Endodermal cell (in vitro differentiated cells): ENCODE measurements around the gene MYH13. TPM values are rescaled to one million over a fixed set of nuclear protein-coding genes. Genes with fewer than 3 reads are reported as not detected.

Experiments used
- DNase-seq: peaks from one replicate; pipeline ENCODE4 v3.0.0-alpha.2; 2017
- H3K27ac ChIP-seq: 2 replicates; pipeline ENCODE4 v1.5.1; 2013; ENCODE audit warnings: mild to moderate bottlenecking, low read depth, low read length, moderate library complexity
- H3K27me3 ChIP-seq: 2 replicates; pipeline ENCODE4 v1.6.1; 2013; ENCODE audit warnings: mild to moderate bottlenecking, low read length, moderate library complexity; ENCODE audit not compliant: insufficient read depth, control insufficient read depth, poor library complexity, severe bottlenecking
- H3K36me3 ChIP-seq: 2 replicates; pipeline ENCODE4 v1.7.0; 2013; ENCODE audit warnings: mild to moderate bottlenecking, low read length, moderate library complexity; ENCODE audit not compliant: control insufficient read depth, insufficient read depth
- H3K4me1 ChIP-seq: one replicate; pipeline ENCODE4 v1.7.0; 2013; ENCODE audit warnings: low read length; ENCODE audit not compliant: control insufficient read depth, insufficient read depth
- H3K4me3 ChIP-seq: 2 replicates; pipeline ENCODE4 v1.5.1; 2013; ENCODE audit warnings: mild to moderate bottlenecking, low read length, moderate library complexity
- H3K9ac ChIP-seq: 2 replicates; pipeline ENCODE4 v1.6.1; 2013; ENCODE audit warnings: mild to moderate bottlenecking, low read length, moderate library complexity; ENCODE audit not compliant: poor library complexity, severe bottlenecking; ENCODE audit errors: extremely low read depth
- H3K9me3 ChIP-seq: 2 replicates; pipeline ENCODE4 v1.6.1; 2013; ENCODE audit warnings: mild to moderate bottlenecking, low read length, moderate library complexity; ENCODE audit not compliant: control insufficient read depth
- H3K27ac Mint-ChIP-seq: 2 replicates; pipeline ENCODE4 v1.8.0; 2020; ENCODE audit warnings: mixed read lengths
- H3K27me3 Mint-ChIP-seq: 2 replicates; pipeline ENCODE4 v1.8.0; 2021; ENCODE audit warnings: mild to moderate bottlenecking, mixed read lengths; ENCODE audit not compliant: insufficient read depth
- H3K36me3 Mint-ChIP-seq: 2 replicates; pipeline ENCODE4 v1.8.0; 2020; ENCODE audit warnings: low read depth, mixed read lengths
- H3K4me1 Mint-ChIP-seq: 2 replicates; pipeline ENCODE4 v1.8.0; 2020; ENCODE audit warnings: mixed read lengths
- H3K4me3 Mint-ChIP-seq: 2 replicates; pipeline ENCODE4 v1.8.0; 2020; ENCODE audit warnings: mild to moderate bottlenecking, moderate library complexity, mixed read lengths
- H3K9me3 Mint-ChIP-seq: 2 replicates; pipeline ENCODE4 v1.8.0; 2020; ENCODE audit warnings: mild to moderate bottlenecking, mixed read lengths
- whole genome bisulfite sequencing, 2 experiments: methylation state at CpG; one replicate each; pipeline versions ENCODE4 v1.1.5 to v1.1.7; 2013; ENCODE audit warnings: missing lambda C conversion rate in 2 of 2, mixed read lengths in 1 of 2; ENCODE audit not compliant: insufficient coverage in 1 of 2, insufficient read length in 1 of 2; 5-methylcytosine and 5-hydroxymethylcytosine counted together
- total RNA-seq, 2 donors: library from RNA; stranded (reverse); fragmentation: NEBNext Ultra II Directional in 1 of 2; extraction: Animal tissue kit (Norgen Biotek cat#: 25700) in 1 of 2; gene quantifications; 2 replicates in 1 of 2; 3 replicates in 1 of 2; pipeline ENCODE4 v1.2.1, GENCODE V29; 2021
- TF ChIP-seq, protein P1 (sequence below): fragments of 200-600 bp; sonication (generic); conservative IDR thresholded peaks from 2 replicates; pipeline ENCODE4 v1.5.0; 2021; ENCODE audit warnings: antibody characterized with exemption, mild to moderate bottlenecking

Gene MYH13
- total RNA-seq, 2 donors from 2014 or later = not detected

DNA sequence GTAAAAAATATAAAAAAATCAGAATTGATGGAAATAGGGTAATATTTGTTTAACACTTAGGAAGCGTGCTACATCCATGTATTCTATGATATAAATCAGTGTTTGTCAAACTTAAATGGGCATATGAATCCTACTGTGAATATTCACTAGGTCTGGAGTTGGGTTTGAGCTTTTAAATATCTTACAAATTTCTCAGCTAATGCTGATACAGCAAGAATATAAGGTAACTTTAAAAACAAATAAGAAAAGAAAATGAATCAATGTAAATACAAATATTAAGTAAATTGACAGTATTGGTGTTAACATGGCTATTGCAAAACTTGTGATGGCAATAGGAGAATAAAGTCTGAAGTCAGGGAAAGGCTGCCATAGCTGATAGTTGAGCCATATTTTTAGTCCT is 3.6 kb downstream of the MYH13 start:
- H3K4me1 Mint-ChIP-seq = no peaks in the 10 kb centered on the region
- H3K27ac Mint-ChIP-seq = no peak overlapping the region
- H3K36me3 Mint-ChIP-seq = no peaks in the 10 kb centered on the region
- Histone ChIP-seq H3K36me3 (no peaks in the 10 kb centered on the region), H3K9me3 (no peaks in the 10 kb centered on the region), H3K27me3 (peaks cover 4% of the 10 kb centered on the region), H3K27ac (no peak overlapping the region), H3K4me3 (no peak overlapping the region), H3K4me1 (no peaks in the 10 kb centered on the region), H3K9ac (no peak overlapping the region)
- no peaks in the 10 kb centered on the region for H3K9me3 Mint-ChIP-seq
- no peak overlapping the region for H3K4me3 Mint-ChIP-seq
- 100% methylated on average over 1 of the region's 1 CpG for WGBS, 2 experiments
- no peak for DNase-seq
- TF ChIP-seq, protein P1, sequence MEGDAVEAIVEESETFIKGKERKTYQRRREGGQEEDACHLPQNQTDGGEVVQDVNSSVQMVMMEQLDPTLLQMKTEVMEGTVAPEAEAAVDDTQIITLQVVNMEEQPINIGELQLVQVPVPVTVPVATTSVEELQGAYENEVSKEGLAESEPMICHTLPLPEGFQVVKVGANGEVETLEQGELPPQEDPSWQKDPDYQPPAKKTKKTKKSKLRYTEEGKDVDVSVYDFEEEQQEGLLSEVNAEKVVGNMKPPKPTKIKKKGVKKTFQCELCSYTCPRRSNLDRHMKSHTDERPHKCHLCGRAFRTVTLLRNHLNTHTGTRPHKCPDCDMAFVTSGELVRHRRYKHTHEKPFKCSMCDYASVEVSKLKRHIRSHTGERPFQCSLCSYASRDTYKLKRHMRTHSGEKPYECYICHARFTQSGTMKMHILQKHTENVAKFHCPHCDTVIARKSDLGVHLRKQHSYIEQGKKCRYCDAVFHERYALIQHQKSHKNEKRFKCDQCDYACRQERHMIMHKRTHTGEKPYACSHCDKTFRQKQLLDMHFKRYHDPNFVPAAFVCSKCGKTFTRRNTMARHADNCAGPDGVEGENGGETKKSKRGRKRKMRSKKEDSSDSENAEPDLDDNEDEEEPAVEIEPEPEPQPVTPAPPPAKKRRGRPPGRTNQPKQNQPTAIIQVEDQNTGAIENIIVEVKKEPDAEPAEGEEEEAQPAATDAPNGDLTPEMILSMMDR = no peak
- H3K27me3 Mint-ChIP-seq = no peaks in the 10 kb centered on the region

DNA sequence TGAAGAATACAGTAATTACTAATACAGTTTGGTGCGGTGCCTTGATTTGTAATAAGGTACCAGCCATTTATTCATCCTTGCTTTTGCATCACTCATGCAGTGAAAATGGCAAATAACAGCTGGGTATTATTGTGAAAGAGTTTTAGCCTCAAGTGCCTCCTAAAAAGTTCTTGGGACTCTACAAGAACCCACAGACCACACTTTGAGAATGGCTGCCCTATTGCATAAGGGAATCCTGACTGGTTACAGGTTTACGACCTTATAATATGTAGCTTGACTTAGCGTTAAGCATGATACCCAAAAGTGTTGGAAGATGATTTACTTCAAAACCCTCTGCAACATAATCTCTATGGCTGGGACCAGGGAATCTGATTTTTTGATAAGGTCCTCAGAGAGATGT is 4.2 kb downstream of the MYH13 start:
- Mint-ChIP-seq H3K4me3 (no peak overlapping the region), H3K36me3 (no peaks in the 10 kb centered on the region), H3K9me3 (no peaks in the 10 kb centered on the region), H3K4me1 (no peaks in the 10 kb centered on the region), H3K27ac (no peak overlapping the region), H3K27me3 (no peaks in the 10 kb centered on the region)
- no peak overlapping the region for H3K27ac ChIP-seq
- DNase-seq = no peak
- 96 to 100% methylated on average over 3 of the region's 3 CpGs for WGBS, 2 experiments
- no peak overlapping the region for H3K4me3 ChIP-seq
- peaks cover 4% of the 10 kb centered on the region for H3K27me3 ChIP-seq
- no peaks in the 10 kb centered on the region for H3K4me1 ChIP-seq
- H3K9ac ChIP-seq = no peak overlapping the region
- no peaks in the 10 kb centered on the region for H3K36me3 ChIP-seq
- H3K9me3 ChIP-seq = no peaks in the 10 kb centered on the region
- TF ChIP-seq, protein P1 = no peak

DNA sequence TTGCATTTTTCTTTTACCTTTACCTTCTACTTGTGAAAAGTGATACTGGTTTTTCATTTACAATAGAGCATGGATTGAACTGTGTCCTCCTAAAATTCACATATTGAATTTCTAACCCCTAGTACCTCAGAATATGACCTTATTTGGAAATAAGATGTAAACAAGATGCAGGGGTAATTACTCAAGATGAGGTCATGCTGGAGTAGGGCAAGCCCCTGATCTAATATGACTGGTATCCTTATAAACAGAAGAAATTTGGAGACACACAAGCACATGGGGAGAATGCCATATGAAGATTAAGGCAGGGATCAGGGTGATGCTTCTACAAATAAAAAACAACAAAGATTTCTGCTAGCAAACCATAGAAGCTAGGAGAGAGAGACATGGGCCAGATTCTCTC is 12.2 kb downstream of the MYH13 start:
- no peak overlapping the region for H3K27ac ChIP-seq
- Mint-ChIP-seq H3K4me1 (no peaks in the 10 kb centered on the region), H3K4me3 (no peak overlapping the region), H3K36me3 (no peaks in the 10 kb centered on the region), H3K9me3 (no peaks in the 10 kb centered on the region), H3K27ac (no peak overlapping the region), H3K27me3 (no peaks in the 10 kb centered on the region)
- no peaks in the 10 kb centered on the region for H3K36me3 ChIP-seq
- no peak for DNase-seq
- H3K9me3 ChIP-seq = no peaks in the 10 kb centered on the region
- no peaks in the 10 kb centered on the region for H3K4me1 ChIP-seq
- TF ChIP-seq, protein P1 = no peak
- no peaks in the 10 kb centered on the region for H3K27me3 ChIP-seq
- H3K9ac ChIP-seq = no peak overlapping the region
- H3K4me3 ChIP-seq = no peak overlapping the region
